ENCODE measurements around the gene CT47B1.

DNA sequence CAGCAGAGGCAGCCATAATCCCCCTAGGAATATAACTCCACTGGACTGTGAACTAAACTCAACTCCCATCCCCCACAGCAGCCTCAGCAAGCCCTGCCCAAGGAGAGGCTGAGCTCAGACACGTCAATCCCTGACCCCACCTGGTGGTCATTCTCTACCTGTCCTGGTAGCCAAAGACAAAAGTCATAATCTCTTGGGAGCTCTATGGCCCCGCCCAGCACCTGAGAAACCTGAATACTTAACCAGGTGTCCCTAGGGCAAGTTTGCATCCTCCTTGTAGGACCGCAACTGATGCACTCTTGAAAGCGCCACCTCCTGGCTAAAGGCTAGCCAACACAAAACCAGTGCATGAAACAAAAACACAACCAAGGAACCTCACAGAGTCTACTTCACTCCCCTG lies 18.4 kb downstream of the CT47B1 start:
- TF ChIP-seq, protein P1, sequence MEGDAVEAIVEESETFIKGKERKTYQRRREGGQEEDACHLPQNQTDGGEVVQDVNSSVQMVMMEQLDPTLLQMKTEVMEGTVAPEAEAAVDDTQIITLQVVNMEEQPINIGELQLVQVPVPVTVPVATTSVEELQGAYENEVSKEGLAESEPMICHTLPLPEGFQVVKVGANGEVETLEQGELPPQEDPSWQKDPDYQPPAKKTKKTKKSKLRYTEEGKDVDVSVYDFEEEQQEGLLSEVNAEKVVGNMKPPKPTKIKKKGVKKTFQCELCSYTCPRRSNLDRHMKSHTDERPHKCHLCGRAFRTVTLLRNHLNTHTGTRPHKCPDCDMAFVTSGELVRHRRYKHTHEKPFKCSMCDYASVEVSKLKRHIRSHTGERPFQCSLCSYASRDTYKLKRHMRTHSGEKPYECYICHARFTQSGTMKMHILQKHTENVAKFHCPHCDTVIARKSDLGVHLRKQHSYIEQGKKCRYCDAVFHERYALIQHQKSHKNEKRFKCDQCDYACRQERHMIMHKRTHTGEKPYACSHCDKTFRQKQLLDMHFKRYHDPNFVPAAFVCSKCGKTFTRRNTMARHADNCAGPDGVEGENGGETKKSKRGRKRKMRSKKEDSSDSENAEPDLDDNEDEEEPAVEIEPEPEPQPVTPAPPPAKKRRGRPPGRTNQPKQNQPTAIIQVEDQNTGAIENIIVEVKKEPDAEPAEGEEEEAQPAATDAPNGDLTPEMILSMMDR (IDR thresholded peaks at IDR 0.05): peak; percentile 37
- TF ChIP-seq EZH2 (IDR thresholded peaks at IDR 0.05) (no peak), EZH2phosphoT487 (IDR thresholded peaks at IDR 0.05) (no peak)
